Activated CD8-positive, alpha-beta memory T cell treated with anti-CD3 and anti-CD28 coated beads, Interleukin-2, amount 50 U/mL, for 1 hour (primary cell): ENCODE data around the gene FBXW12.

Experiments
- DNase-seq: peaks from one replicate; pipeline ENCODE4 v3.0.0-alpha.2; 2020; ENCODE audit errors: extremely low read depth

FBXW12 gene

DNA sequence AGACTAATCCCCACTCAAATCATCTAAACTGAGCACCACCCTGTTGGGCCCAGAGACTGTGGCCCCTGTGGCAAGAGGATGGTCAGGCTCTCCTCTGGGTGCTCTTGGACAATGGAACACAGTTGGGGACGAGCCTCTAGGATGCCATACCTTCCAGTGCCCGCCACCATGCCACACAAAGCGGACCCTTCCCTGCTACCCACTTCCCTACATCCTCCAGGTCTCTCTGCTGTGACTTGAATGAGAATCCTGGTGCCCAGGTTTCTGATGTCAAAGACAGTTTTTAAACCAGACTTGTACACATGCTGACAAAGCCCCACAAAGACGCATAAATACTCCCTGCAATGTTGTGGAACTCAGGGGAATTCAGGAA is 63.2 kb downstream of the FBXW12 start:
- DNase-seq: no peak

- peak; percentile 66 for DNase-seq
Measured at GRCh38 chr3:48435774-48436476, 63.9 kb downstream of the FBXW12 start.

DNA sequence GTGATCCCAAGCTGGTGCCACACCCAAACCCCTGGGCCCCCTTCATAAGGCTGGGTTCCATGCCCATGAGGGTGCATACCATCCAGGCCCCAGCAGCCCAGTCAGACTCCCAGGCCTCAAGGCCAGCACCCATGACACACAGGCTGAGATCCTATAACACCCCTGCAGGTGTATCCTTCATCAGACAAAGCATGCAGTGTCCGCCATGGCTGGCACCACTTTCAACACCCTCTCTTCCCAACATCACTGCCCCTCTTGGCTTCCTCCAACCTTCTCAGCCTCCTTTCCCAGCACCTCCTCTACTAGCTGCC is 64.4 kb downstream of the FBXW12 start:
- no peak for DNase-seq

DNA sequence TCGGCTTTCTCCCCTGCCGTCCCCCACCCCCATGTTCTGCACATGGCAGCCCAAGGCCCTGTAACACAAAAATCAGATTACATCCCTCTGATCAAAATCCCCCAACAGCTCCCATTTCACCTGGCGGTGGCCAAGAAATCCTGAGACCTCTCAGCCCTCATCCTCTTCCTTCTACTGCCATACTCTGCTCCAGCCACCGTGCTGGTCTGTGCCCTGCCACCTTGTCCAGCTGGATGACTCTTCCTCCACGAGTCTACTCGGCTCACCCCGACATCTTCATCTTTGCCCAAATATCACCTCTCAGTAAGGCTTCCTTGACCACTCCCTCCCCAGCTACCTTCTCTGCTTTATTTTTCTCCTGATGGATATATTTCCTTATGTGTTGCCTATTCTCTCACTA is 64.8 kb downstream of the FBXW12 start:
- no peak for DNase-seq

DNA sequence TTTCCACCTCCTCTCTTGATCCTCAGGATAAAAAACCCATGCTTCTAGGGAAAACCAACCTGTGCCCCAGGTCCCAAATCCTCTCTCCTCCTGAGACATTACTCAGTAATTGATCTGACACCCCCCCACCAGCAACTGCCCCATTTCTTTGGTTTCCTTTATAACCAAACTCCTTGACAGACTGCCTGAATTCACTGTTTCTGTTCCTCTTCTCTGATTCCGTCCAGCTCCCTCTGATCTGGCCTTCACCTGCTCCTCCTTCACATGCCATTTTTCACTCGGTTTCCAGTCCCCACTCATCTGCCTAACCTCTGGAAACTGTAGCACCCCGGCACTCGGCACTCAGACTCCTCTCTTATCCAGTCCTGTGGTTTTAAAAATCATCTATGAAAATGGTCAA is 65.8 kb downstream of the FBXW12 start:
- DNase-seq: no peak

- DNase-seq: peak; percentile 94
Measured at GRCh38 chr3:48439820-48440589, 68.0 kb downstream of the FBXW12 start, which contains the start of the genes CCDC51 and TMA7. Gene CCDC51 (minus strand): TSS chr3:48440119. CDS start chr3:48435128, 4,991 bp downstream. Gene TMA7 (plus strand): TSS chr3:48440257. CDS start chr3:48440297, 40 bp downstream.

- no peak for DNase-seq
Measured at GRCh38 chr3:48440590-48440958, 68.6 kb downstream of the FBXW12 start.

DNA sequence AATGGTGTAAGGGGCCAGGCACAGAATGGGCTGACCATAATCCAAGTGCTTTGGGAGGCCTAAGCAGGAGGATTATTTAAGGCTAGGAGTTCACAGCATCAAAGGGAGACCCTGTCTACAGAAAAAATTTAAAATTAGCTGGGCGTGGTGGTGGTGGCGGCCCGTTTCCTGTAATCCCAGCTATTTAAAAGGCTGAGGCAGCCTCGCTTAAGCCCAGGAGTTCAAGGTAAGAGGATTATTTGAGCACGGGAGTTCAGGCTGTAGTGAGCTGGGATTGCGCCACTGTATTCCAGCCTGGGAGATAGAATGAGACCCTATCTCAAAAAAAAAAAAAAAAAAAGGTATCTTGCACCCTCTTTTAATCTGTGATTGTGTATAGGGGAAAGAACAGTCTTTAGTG is 69.9 kb downstream of the FBXW12 start:
- DNase-seq: no peak
